Muscle of leg (tissue), 11 donors: Measurements from ENCODE around the gene CHSY1. TPM values are rescaled to one million over a fixed set of nuclear protein-coding genes. Genes with fewer than 3 reads are reported as not detected.
"Not testable (repeated sequence)": the region's sequence is repeated elsewhere in the genome, so short reads cannot be mapped to it uniquely, and the experiment has no call there.

Source experiments
- DNase-seq: peaks from one replicate; pipeline ENCODE4 v3.0.0; 2013
- H3K27ac ChIP-seq: one replicate; pipeline ENCODE4 v1.5.1; 2013; ENCODE audit warnings: mild to moderate bottlenecking, low read length, control low read depth
- H3K27me3 ChIP-seq: one replicate; pipeline ENCODE4 v1.6.1; 2013; ENCODE audit warnings: low read length; ENCODE audit not compliant: control insufficient read depth, insufficient read depth
- H3K36me3 ChIP-seq: one replicate; pipeline ENCODE4 v1.6.1; 2013; ENCODE audit warnings: low read length; ENCODE audit not compliant: control insufficient read depth, insufficient read depth
- H3K4me1 ChIP-seq: one replicate; pipeline ENCODE4 v1.6.1; 2013; ENCODE audit warnings: low read length; ENCODE audit not compliant: control insufficient read depth, insufficient read depth
- H3K4me3 ChIP-seq: one replicate; pipeline ENCODE4 v1.5.1; 2013; ENCODE audit warnings: low read length, control low read depth
- H3K9me3 ChIP-seq: replicated peaks from 2 replicates; pipeline ENCODE4 v1.6.1; 2013; ENCODE audit warnings: low read depth, low read length; ENCODE audit not compliant: control insufficient read depth
- WGBS: methylation state at CpG from one replicate; pipeline ENCODE4 v1.1.5; 2013; ENCODE audit warnings: missing lambda C conversion rate; ENCODE audit not compliant: insufficient coverage; 5-methylcytosine and 5-hydroxymethylcytosine counted together
- polyA plus RNA-seq, 8 donors: library from polyadenylated mRNA; unstranded; fragments of 120-200 nt; gene quantifications; one replicate each; pipeline versions ENCODE4 v1.2.1 to v1.2.3, GENCODE V29; 2013; ENCODE audit warnings: inconsistent platforms in 1 of 8, low replicate concordance in 1 of 8; ENCODE audit not compliant: insufficient read length in 8 of 8, insufficient read depth in 1 of 8
- total RNA-seq: library from RNA; stranded (reverse); fragments of 120-200 nt; gene quantifications from one replicate; pipeline ENCODE4 v1.2.4, GENCODE V29; 2013

Gene CHSY1
- total and polyA plus RNA-seq, 9 donors: 27.2 to 57.6 (median 42.5) TPM

GRCh38 chr15:101232677-101233076 is 19.2 kb downstream of the CHSY1 start:
- 19% methylated on average over 2 of the region's 5 CpGs for WGBS
- peaks cover 30% of the 10 kb centered on the region for H3K36me3 ChIP-seq
- H3K4me1 ChIP-seq: peaks cover 7% of the 10 kb centered on the region

GRCh38 chr15:101228313-101228712 is 23.5 kb downstream of the CHSY1 start:
- Histone ChIP-seq H3K27me3 (no peaks in the 10 kb centered on the region), H3K9me3 (peaks cover 4% of the 10 kb centered on the region), H3K27ac (no peak overlapping the region), H3K4me1 (peaks cover 9% of the 10 kb centered on the region), H3K4me3 (no peak overlapping the region), H3K36me3 (peaks cover 26% of the 10 kb centered on the region)
- no peak for DNase-seq

More at GRCh38 chr15:101232677-101233076, 19.2 kb downstream of the CHSY1 start:
- DNase-seq: no peak
- H3K27me3 ChIP-seq: no peaks in the 10 kb centered on the region
- no peak overlapping the region for H3K27ac ChIP-seq
- H3K4me3 ChIP-seq: no peak overlapping the region
- peaks cover 4% of the 10 kb centered on the region for H3K9me3 ChIP-seq

- Histone ChIP-seq H3K27me3 (no peaks in the 10 kb centered on the region), H3K4me1 (peaks cover 14% of the 10 kb centered on the region), H3K4me3 (no peak overlapping the region), H3K36me3 (peaks cover 15% of the 10 kb centered on the region), H3K27ac (no peak overlapping the region), H3K9me3 (peaks cover 4% of the 10 kb centered on the region)
- no peak for DNase-seq
- WGBS: no CpG with 5 or more reads among the region's 5 CpGs
These were observed 26.2 kb downstream of the CHSY1 start for GRCh38 chr15:101225658-101226057.

- WGBS: no CpG with 5 or more reads among the region's 4 CpGs
- Histone ChIP-seq H3K27ac (peak overlapping the region; percentile 2), H3K9me3 (no peaks in the 10 kb centered on the region), H3K4me3 (no peak overlapping the region), H3K27me3 (no peaks in the 10 kb centered on the region), H3K4me1 (peaks cover 16% of the 10 kb centered on the region), H3K36me3 (peaks cover 17% of the 10 kb centered on the region)
- peak; percentile 38 for DNase-seq
These were observed 29.9 kb downstream of the CHSY1 start for GRCh38 chr15:101221902-101222301.

- Histone ChIP-seq H3K27me3 (no peaks in the 10 kb centered on the region), H3K9me3 (no peaks in the 10 kb centered on the region), H3K36me3 (peaks cover 10% of the 10 kb centered on the region), H3K27ac (no peak overlapping the region), H3K4me3 (no peak overlapping the region), H3K4me1 (peaks cover 16% of the 10 kb centered on the region)
- WGBS: 60% methylated on average over 1 of the region's 2 CpGs
- DNase-seq: no peak
These were observed 31.8 kb downstream of the CHSY1 start for GRCh38 chr15:101220060-101220459.

GRCh38 chr15:101219441-101219840 is 32.4 kb downstream of the CHSY1 start:
- DNase-seq: no peak
- H3K36me3 ChIP-seq: peaks cover 6% of the 10 kb centered on the region
- WGBS: 75% methylated on average over 2 of the region's 6 CpGs
- no peaks in the 10 kb centered on the region for H3K9me3 ChIP-seq
- no peak overlapping the region for H3K27ac ChIP-seq
- H3K4me3 ChIP-seq: no peak overlapping the region
- no peaks in the 10 kb centered on the region for H3K27me3 ChIP-seq
- H3K4me1 ChIP-seq: peaks cover 14% of the 10 kb centered on the region

GRCh38 chr15:101217446-101217845 is 34.4 kb downstream of the CHSY1 start:
- Histone ChIP-seq H3K27ac (no peak overlapping the region), H3K9me3 (no peaks in the 10 kb centered on the region), H3K27me3 (no peaks in the 10 kb centered on the region), H3K4me1 (peaks cover 10% of the 10 kb centered on the region), H3K4me3 (no peak overlapping the region), H3K36me3 (peaks cover 12% of the 10 kb centered on the region)
- 100% methylated on average over 1 of the region's 6 CpGs for WGBS
- DNase-seq: no peak

- DNase-seq: no peak
- no peak overlapping the region for H3K4me3 ChIP-seq
- no peak overlapping the region for H3K27ac ChIP-seq
- H3K27me3 ChIP-seq: no peaks in the 10 kb centered on the region
- no peaks in the 10 kb centered on the region for H3K9me3 ChIP-seq
- WGBS: no CpG with 5 or more reads among the region's 3 CpGs
- peaks cover 5% of the 10 kb centered on the region for H3K4me1 ChIP-seq
- peaks cover 12% of the 10 kb centered on the region for H3K36me3 ChIP-seq
These were observed 35.7 kb downstream of the CHSY1 start for GRCh38 chr15:101216100-101216499.

- no peak overlapping the region for H3K4me3 ChIP-seq
- H3K36me3 ChIP-seq: peaks cover 12% of the 10 kb centered on the region
- H3K27me3 ChIP-seq: no peaks in the 10 kb centered on the region
- DNase-seq: no peak
- H3K9me3 ChIP-seq: no peaks in the 10 kb centered on the region
- WGBS: no CpG with 5 or more reads among the region's 4 CpGs
- H3K27ac ChIP-seq: no peak overlapping the region
- peaks cover 6% of the 10 kb centered on the region for H3K4me1 ChIP-seq
These were observed 36.2 kb downstream of the CHSY1 start for GRCh38 chr15:101215681-101216080.

GRCh38 chr15:101214435-101215097 is 37.3 kb downstream of the CHSY1 start:
- not testable (repeated sequence) for DNase-seq, H3K9me3 ChIP-seq, H3K4me1 ChIP-seq, H3K27ac ChIP-seq, H3K27me3 ChIP-seq, H3K4me3 ChIP-seq
- peaks cover 12% of the 10 kb centered on the region for H3K36me3 ChIP-seq
- 84% methylated on average over 2 of the region's 6 CpGs for WGBS

GRCh38 chr15:101213570-101213969 is 38.3 kb downstream of the CHSY1 start:
- Histone ChIP-seq H3K27me3 (no peaks in the 10 kb centered on the region), H3K9me3 (no peaks in the 10 kb centered on the region), H3K36me3 (peaks cover 12% of the 10 kb centered on the region), H3K4me1 (peaks cover 3% of the 10 kb centered on the region), H3K4me3 (no peak overlapping the region), H3K27ac (no peak overlapping the region)
- no peak for DNase-seq
- 94% methylated on average over 3 of the region's 5 CpGs for WGBS
